SU-DHL-6 (cell line): ENCODE data around the gene CHRND.

Experiments
- H2AFZ ChIP-seq: fragments of 200-600 bp; sonication (generic); 2 replicates; pipeline ENCODE4 v1.6.1; 2014; ENCODE audit warnings: low read depth, mild to moderate bottlenecking, moderate library complexity, mixed read lengths, antibody characterized with exemption, low read length; ENCODE audit not compliant: severe bottlenecking
- H3F3A ChIP-seq: fragments of 200-600 bp; shearing (Covaris generic); 2 replicates; pipeline ENCODE4 v1.6.0; 2016; ENCODE audit warnings: antibody characterized with exemption, mild to moderate bottlenecking; ENCODE audit not compliant: insufficient read depth
- H3K27ac ChIP-seq: fragments of 200-600 bp; sonication (generic); 2 replicates; pipeline ENCODE4 v1.5.1; 2016; ENCODE audit warnings: low read depth, mild to moderate bottlenecking, low read length, moderate library complexity, mixed read lengths
- H3K27me3 ChIP-seq: fragments of 200-600 bp; sonication (generic), shearing (Covaris generic); 2 replicates; pipeline ENCODE4 v1.6.0; 2014; ENCODE audit warnings: mild to moderate bottlenecking, low read length
- H3K36me3 ChIP-seq: fragments of 200-600 bp; sonication (generic); 2 replicates; pipeline ENCODE4 v1.6.1; 2014; ENCODE audit warnings: mild to moderate bottlenecking, low read length, mixed read lengths
- H3K4me2 ChIP-seq: fragments of 300-600, 200-600 bp; shearing (Covaris generic), sonication (generic); 2 replicates; pipeline ENCODE4 v1.6.0; 2014; ENCODE audit warnings: low read length, low read depth, mild to moderate bottlenecking; ENCODE audit not compliant: poor library complexity, severe bottlenecking
- H3K4me3 ChIP-seq: fragments of 200-600 bp; sonication (generic); 2 replicates; pipeline ENCODE4 v1.5.1; 2014; ENCODE audit warnings: antibody characterized with exemption, low read length, mild to moderate bottlenecking, mixed read lengths; ENCODE audit not compliant: insufficient read depth, poor library complexity, severe bottlenecking
- H3K79me2 ChIP-seq: fragments of 200-600 bp; sonication (generic); 2 replicates; pipeline ENCODE4 v1.6.1; 2014; ENCODE audit warnings: mild to moderate bottlenecking, low read length, moderate library complexity; ENCODE audit not compliant: insufficient read depth
- H3K9ac ChIP-seq: fragments of 200-600 bp; sonication (generic); 2 replicates; pipeline ENCODE4 v1.7.0; 2014; ENCODE audit warnings: mild to moderate bottlenecking, low read length
- H3K9me2 ChIP-seq: fragments of 200-600 bp; sonication (generic); replicated peaks from 2 replicates; pipeline ENCODE4 v1.6.1; 2014; ENCODE audit warnings: low read length; ENCODE audit not compliant: insufficient read depth
- H3K9me3 ChIP-seq: fragments of 200-600 bp; sonication (generic); 2 replicates; pipeline ENCODE4 v1.6.1; 2014; ENCODE audit warnings: low read length, mixed read lengths; ENCODE audit not compliant: insufficient read depth
- H4K20me1 ChIP-seq: fragments of 200-600 bp; sonication (generic); 2 replicates; pipeline ENCODE4 v1.6.1; 2014; ENCODE audit warnings: low read depth, mild to moderate bottlenecking, antibody characterized with exemption, low read length, moderate library complexity, mixed read lengths
- CTCF ChIP-seq: fragments of 200-600 bp; sonication (generic); IDR thresholded peaks from one replicate; pipeline ENCODE4 v1.5.1; 2017; ENCODE audit warnings: antibody characterized with exemption, mild to moderate bottlenecking, low read length, moderate library complexity; ENCODE audit not compliant: insufficient read depth, poor library complexity, severe bottlenecking
- EZH2phosphoT487 ChIP-seq: fragments of 200-600 bp; sonication (generic), shearing (Covaris generic); conservative IDR thresholded peaks from 2 replicates; pipeline ENCODE4 v1.6.1; 2018; ENCODE audit warnings: mild to moderate bottlenecking, antibody characterized with exemption, low read length, moderate library complexity, mixed read lengths

CHRND gene

GRCh38 chr2:232501331-232501771 is 24.6 kb upstream of the CHRND start:
- H3K27ac ChIP-seq = no peak overlapping the region
- TF ChIP-seq EZH2phosphoT487 (no peak), CTCF (no peak)
- no peaks in the 10 kb centered on the region for H3F3A ChIP-seq
- H3K36me3 ChIP-seq = no peaks in the 10 kb centered on the region
- H2AFZ ChIP-seq = no peak overlapping the region
- H3K79me2 ChIP-seq = no peaks in the 10 kb centered on the region
- H3K9me3 ChIP-seq = no peaks in the 10 kb centered on the region
- H3K4me3 ChIP-seq = no peak overlapping the region
- H3K9ac ChIP-seq = no peak overlapping the region
- H3K27me3 ChIP-seq = no peaks in the 10 kb centered on the region
- H3K9me2 ChIP-seq = no peaks in the 10 kb centered on the region
- H4K20me1 ChIP-seq = no peaks in the 10 kb centered on the region
- no peak overlapping the region for H3K4me2 ChIP-seq

GRCh38 chr2:232501794-232502390 is 24.1 kb upstream of the CHRND start:
- H3K4me3 ChIP-seq = no peak overlapping the region
- no peaks in the 10 kb centered on the region for H3K9me2 ChIP-seq
- H3K9ac ChIP-seq = no peak overlapping the region
- H3K27ac ChIP-seq = no peak overlapping the region
- H3K27me3 ChIP-seq = no peaks in the 10 kb centered on the region
- H3K36me3 ChIP-seq = no peaks in the 10 kb centered on the region
- TF ChIP-seq CTCF = no peak
- no peak for TF ChIP-seq EZH2phosphoT487
- no peaks in the 10 kb centered on the region for H3K9me3 ChIP-seq
- no peaks in the 10 kb centered on the region for H3K79me2 ChIP-seq
- H4K20me1 ChIP-seq = no peaks in the 10 kb centered on the region
- H3K4me2 ChIP-seq = no peak overlapping the region
- no peak overlapping the region for H2AFZ ChIP-seq
- H3F3A ChIP-seq = no peaks in the 10 kb centered on the region

GRCh38 chr2:232502511-232502910 is 23.4 kb upstream of the CHRND start:
- Histone ChIP-seq H3K9ac (no peak overlapping the region), H3F3A (no peaks in the 10 kb centered on the region), H2AFZ (no peak overlapping the region), H4K20me1 (no peaks in the 10 kb centered on the region), H3K27ac (no peak overlapping the region), H3K9me2 (no peaks in the 10 kb centered on the region), H3K4me2 (no peak overlapping the region), H3K9me3 (no peaks in the 10 kb centered on the region), H3K79me2 (no peaks in the 10 kb centered on the region), H3K4me3 (no peak overlapping the region), H3K36me3 (no peaks in the 10 kb centered on the region), H3K27me3 (no peaks in the 10 kb centered on the region)
- TF ChIP-seq EZH2phosphoT487 (no peak), CTCF (no peak)
